Right lobe of liver (tissue), 4 donors: ENCODE data around the gene ATG101.

Experiments used
- POLR2A ChIP-seq: fragments of 450-650 bp; IDR thresholded peaks from one replicate; pipeline ENCODE4 v1.6.1; 2017; ENCODE audit warnings: antibody characterized with exemption, mild to moderate bottlenecking
- TF ChIP-seq, protein P1 (sequence below), 4 donors: fragments of 200-600 bp in 3 of 4; fragments of 450-650 bp in 1 of 4; IDR thresholded peaks; one replicate each; pipeline versions ENCODE4 v1.5.1 to v1.8.0; 2016 to 2022; ENCODE audit warnings: antibody characterized with exemption in 4 of 4, mild to moderate bottlenecking in 2 of 4
- donor health status: DM: no; HTN: no; CAD: no.
- donor health status: DM: no; HTN: no; CAD: no.
- donor health status: DM: no; HTN: yes; CAD: no.

DNA sequence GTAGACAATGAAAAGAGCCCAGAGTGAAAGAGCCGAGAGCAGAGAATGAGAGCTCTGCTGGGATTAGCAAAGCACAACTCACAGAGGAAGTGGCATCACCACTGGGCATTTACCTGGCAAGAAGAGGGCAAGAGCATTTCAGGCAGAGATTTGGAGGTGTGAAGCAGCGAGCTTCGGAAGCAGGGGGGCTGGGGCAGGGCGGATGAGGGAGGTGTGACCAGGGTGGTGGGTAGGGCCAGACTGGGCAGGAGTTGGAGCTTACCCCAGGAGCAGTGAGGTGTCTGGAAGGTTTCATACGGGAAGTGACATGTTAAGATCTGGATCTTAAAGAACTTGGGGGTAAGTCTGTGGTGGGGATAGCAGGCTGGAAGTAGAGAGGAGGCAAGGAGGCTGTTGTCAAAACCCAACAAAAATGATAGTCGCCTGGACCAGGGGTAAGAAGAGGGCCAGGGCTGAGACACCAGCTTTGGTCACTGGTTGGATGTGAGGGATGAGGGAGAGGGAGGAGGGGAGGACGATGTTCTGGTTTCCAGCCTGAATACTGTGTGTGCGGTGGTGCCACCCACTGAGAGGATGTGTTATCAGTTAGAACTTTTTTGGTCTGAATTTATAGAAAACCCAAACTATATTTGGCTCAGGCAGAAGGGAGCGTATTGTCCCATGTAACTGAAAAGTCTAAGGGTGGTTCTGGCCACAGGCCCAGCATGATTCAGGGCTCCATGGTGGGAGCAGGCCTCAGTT is 14.9 kb downstream of the ATG101 start:
- TF ChIP-seq POLR2A: no peak
- TF ChIP-seq, protein P1, sequence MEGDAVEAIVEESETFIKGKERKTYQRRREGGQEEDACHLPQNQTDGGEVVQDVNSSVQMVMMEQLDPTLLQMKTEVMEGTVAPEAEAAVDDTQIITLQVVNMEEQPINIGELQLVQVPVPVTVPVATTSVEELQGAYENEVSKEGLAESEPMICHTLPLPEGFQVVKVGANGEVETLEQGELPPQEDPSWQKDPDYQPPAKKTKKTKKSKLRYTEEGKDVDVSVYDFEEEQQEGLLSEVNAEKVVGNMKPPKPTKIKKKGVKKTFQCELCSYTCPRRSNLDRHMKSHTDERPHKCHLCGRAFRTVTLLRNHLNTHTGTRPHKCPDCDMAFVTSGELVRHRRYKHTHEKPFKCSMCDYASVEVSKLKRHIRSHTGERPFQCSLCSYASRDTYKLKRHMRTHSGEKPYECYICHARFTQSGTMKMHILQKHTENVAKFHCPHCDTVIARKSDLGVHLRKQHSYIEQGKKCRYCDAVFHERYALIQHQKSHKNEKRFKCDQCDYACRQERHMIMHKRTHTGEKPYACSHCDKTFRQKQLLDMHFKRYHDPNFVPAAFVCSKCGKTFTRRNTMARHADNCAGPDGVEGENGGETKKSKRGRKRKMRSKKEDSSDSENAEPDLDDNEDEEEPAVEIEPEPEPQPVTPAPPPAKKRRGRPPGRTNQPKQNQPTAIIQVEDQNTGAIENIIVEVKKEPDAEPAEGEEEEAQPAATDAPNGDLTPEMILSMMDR (IDR thresholded peaks at IDR 0.05): no peak
